ENCODE data around the gene HNRNPH1. TPM values are rescaled to one million over a fixed set of nuclear protein-coding genes. Genes with fewer than 3 reads are reported as not detected.

Gene HNRNPH1
- total and polyA plus RNA-seq, 2 experiments from 2014 or later: 410 to 715 TPM

- TF ChIP-seq REST (IDR thresholded peaks at IDR 0.05; ENCODE audit: unreplicated experiment) (no peak), STAT1 (IDR thresholded peaks at IDR 0.05; ENCODE audit: unreplicated experiment) (no peak), ZNF331 (CRISPR knock-in tag; IDR thresholded peaks at IDR 0.05; ENCODE audit: low read depth) (no peak), JUNB (IDR thresholded peaks at IDR 0.05; ENCODE audit: unreplicated experiment) (no peak), POLR2AphosphoS5 (IDR thresholded peaks at IDR 0.05; ENCODE audit: low read depth) (no peak)
Measured at GRCh38 chr5:179564526-179564925, 58.9 kb downstream of the HNRNPH1 start (continued).

Small RNAs within 50 kb of the gene (small RNA-seq; reads per million reads assigned to genes)
- not detected for gene RF00017 (ENCODE audit: low replicate concordance)

Other genes with a start within 250 kb of the HNRNPH1 start
- 25.0 and 31.6 TPM in 2 replicates for gene RUFY1, start 73.1 kb downstream of the HNRNPH1 start, total RNA-seq (2014; rRNA removed; shearing (Covaris generic))
- 22.7 and 25.3 TPM in 2 replicates for gene RUFY1, start 73.1 kb downstream of the HNRNPH1 start, polyA plus RNA-seq (2016; fragmentation: Nextera tagmentation; extraction: Ambion mirVana)
- 0.52 and 2.3 TPM in 2 replicates for gene CBY3, start 57.4 kb upstream of the HNRNPH1 start, total RNA-seq (2014; rRNA removed; shearing (Covaris generic))
- gene CBY3, start 57.4 kb upstream of the HNRNPH1 start, polyA plus RNA-seq (2016; fragmentation: Nextera tagmentation; extraction: Ambion mirVana): 0.37 and 0.38 TPM in 2 replicates
- gene CANX, start 75.3 kb upstream of the HNRNPH1 start, total RNA-seq (2014; rRNA removed; shearing (Covaris generic)): 440 and 530 TPM in 2 replicates
- gene CANX, start 75.3 kb upstream of the HNRNPH1 start, polyA plus RNA-seq (2016; fragmentation: Nextera tagmentation; extraction: Ambion mirVana): 163 and 177 TPM in 2 replicates
- 43.8 and 43.9 TPM in 2 replicates for gene MAML1, start 109.2 kb upstream of the HNRNPH1 start, total RNA-seq (2014; rRNA removed; shearing (Covaris generic))
- gene MAML1, start 109.2 kb upstream of the HNRNPH1 start, polyA plus RNA-seq (2016; fragmentation: Nextera tagmentation; extraction: Ambion mirVana): 9.6 and 9.8 TPM in 2 replicates
- 1.2 and 10.1 TPM in 2 replicates for gene LTC4S, start 170.3 kb upstream of the HNRNPH1 start, total RNA-seq (2014; rRNA removed; shearing (Covaris generic))
- 4.0 and 5.8 TPM in 2 replicates for gene LTC4S, start 170.3 kb upstream of the HNRNPH1 start, polyA plus RNA-seq (2016; fragmentation: Nextera tagmentation; extraction: Ambion mirVana)
- gene MGAT4B, start 183.2 kb upstream of the HNRNPH1 start, total RNA-seq (2014; rRNA removed; shearing (Covaris generic)): 101 and 102 TPM in 2 replicates
- gene MGAT4B, start 183.2 kb upstream of the HNRNPH1 start, polyA plus RNA-seq (2016; fragmentation: Nextera tagmentation; extraction: Ambion mirVana): 32.3 and 37.7 TPM in 2 replicates
- gene SQSTM1, start 197.2 kb upstream of the HNRNPH1 start, total RNA-seq (2014; rRNA removed; shearing (Covaris generic)): 83.6 and 92.6 TPM in 2 replicates
- 52.5 and 58.0 TPM in 2 replicates for gene SQSTM1, start 197.2 kb upstream of the HNRNPH1 start, polyA plus RNA-seq (2016; fragmentation: Nextera tagmentation; extraction: Ambion mirVana)
- 29.4 and 34.4 TPM in 2 replicates for gene MRNIP, start 235.1 kb upstream of the HNRNPH1 start, total RNA-seq (2014; rRNA removed; shearing (Covaris generic))
- 18.0 and 18.2 TPM in 2 replicates for gene MRNIP, start 235.1 kb upstream of the HNRNPH1 start, polyA plus RNA-seq (2016; fragmentation: Nextera tagmentation; extraction: Ambion mirVana)

All from GM23338 (cell line).